ENCODE measurements around the gene PTGES3. TPM values are rescaled to one million over a fixed set of nuclear protein-coding genes. Genes with fewer than 3 reads are reported as not detected.
"Not testable (repeated sequence)": the region's sequence is repeated elsewhere in the genome, so short reads cannot be mapped to it uniquely, and the experiment has no call there.

The PTGES3 gene
- total RNA-seq, 2 experiments from 2014 or later: 355 to 356 TPM

- H3K9me3 Mint-ChIP-seq: no peaks in the 10 kb centered on the region
- no peak overlapping the region for H3K4me3 Mint-ChIP-seq
- no peak for DNase-seq
- peak overlapping the region; percentile 77 for H3K27ac Mint-ChIP-seq
- peaks cover 64% of the 10 kb centered on the region for H3K4me1 Mint-ChIP-seq (ENCODE audit: low read depth)
- ChIA-PET CTCF (interaction anchor here (0.6 to 4.4 kb wide), 2 partner anchors 21 to 43 kb away, joined by 3 to 19 read pairs; no protein-coding TSS in a partner anchor), POLR2A (interaction anchor here (1.0 to 1.5 kb wide), 4 partner anchors 9 to 43 kb away, joined by 3 to 5 read pairs (median 4); partner anchors contain the start of gene PTGES3)
- intact Hi-C loops (cut with micrococcal nuclease): no loop called here
- H3K27me3 Mint-ChIP-seq: no peaks in the 10 kb centered on the region
- peaks cover 40% of the 10 kb centered on the region for H3K36me3 Mint-ChIP-seq
Observed at GRCh38 chr12:56678852-56679251, 9.2 kb downstream of the PTGES3 start.

DNA sequence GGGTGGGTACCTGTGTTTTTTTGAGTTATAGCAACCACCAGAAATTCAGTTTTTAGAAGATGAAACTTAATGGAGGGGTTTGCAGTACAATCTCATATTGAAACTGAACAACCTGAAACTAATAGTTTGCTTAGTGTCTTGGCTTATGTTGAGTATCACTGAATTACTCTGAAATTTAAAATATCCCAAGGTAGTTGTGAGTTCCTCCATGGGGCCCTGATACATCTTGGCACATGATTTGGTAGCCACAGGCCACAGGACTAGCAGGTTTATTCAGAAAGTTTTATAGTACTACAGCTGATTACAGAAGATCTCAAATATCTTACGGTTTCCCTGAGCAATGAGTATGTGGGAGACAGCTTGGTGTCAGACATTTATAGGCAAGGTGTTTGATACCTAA lies 10.4 kb downstream of the PTGES3 start:
- ChIA-PET CTCF (interaction anchor here (0.6 to 4.4 kb wide), 3 partner anchors 15 to 65 kb away, joined by 3 to 19 read pairs (median 3); no protein-coding TSS in a partner anchor), POLR2A (interaction anchor here (0.6 to 1.2 kb wide), 5 partner anchors 10 to 48 kb away, joined by 3 to 5 read pairs (median 4); partner anchors contain the start of genes NACA and PTGES3)
- no peaks in the 10 kb centered on the region for H3K9me3 Mint-ChIP-seq
- H3K4me3 Mint-ChIP-seq: no peak overlapping the region
- H3K27me3 Mint-ChIP-seq: no peaks in the 10 kb centered on the region
- peaks cover 67% of the 10 kb centered on the region for H3K4me1 Mint-ChIP-seq (ENCODE audit: low read depth)
- peak; percentile 57 for DNase-seq
- peaks cover 42% of the 10 kb centered on the region for H3K36me3 Mint-ChIP-seq
- peak overlapping the region; percentile 56 for H3K27ac Mint-ChIP-seq
- intact Hi-C loops (cut with micrococcal nuclease): no loop called here

GRCh38 chr12:56676851-56677580 lies 11.1 kb downstream of the PTGES3 start:
- Mint-ChIP-seq H3K4me1 (ENCODE audit: low read depth) (peaks cover 67% of the 10 kb centered on the region), H3K27me3 (no peaks in the 10 kb centered on the region), H3K27ac (peak overlapping the region; percentile 66), H3K36me3 (peaks cover 43% of the 10 kb centered on the region), H3K9me3 (no peaks in the 10 kb centered on the region), H3K4me3 (no peak overlapping the region)
- no peak for DNase-seq
- intact Hi-C loops (cut with micrococcal nuclease): no loop called here
- ChIA-PET POLR2A (interaction anchor here (0.6 to 1.0 kb wide), 3 partner anchors 45 to 62 kb away, joined by 3 to 4 read pairs (median 3); partner anchors contain the start of gene NACA), CTCF (interaction anchor here (1.5 to 4.4 kb wide), 2 partner anchors 14 to 41 kb away, joined by 3 to 19 read pairs; no protein-coding TSS in a partner anchor)

DNA sequence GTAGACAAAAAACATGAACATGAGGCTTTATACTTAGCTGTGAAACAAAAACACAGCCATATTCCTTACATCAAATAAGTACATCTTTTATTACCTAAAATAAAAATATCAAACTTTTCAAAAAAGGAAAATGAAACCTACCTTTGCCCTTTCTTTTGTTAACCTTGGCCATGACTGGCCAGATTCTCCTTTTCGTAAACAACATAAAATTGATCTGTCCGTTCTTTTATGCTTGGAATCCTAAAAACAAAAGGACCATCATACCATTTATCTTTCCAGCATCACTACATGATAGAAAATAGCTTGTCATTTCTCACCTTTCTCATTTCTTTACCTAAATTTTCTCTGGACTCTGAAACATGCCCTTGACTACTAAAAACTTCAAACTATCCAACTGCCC lies 16.5 kb downstream of the PTGES3 start:
- POLR2A ChIA-PET: interaction anchor here (0.6 kb wide), 1 partner anchor 10 kb away, joined by 5 read pairs; no protein-coding TSS in a partner anchor
- Mint-ChIP-seq H3K4me3 (no peak overlapping the region), H3K27ac (peak overlapping the region; percentile 58), H3K36me3 (peaks cover 49% of the 10 kb centered on the region), H3K4me1 (ENCODE audit: low read depth) (peaks cover 60% of the 10 kb centered on the region), H3K27me3 (no peaks in the 10 kb centered on the region), H3K9me3 (no peaks in the 10 kb centered on the region)
- intact Hi-C loops (cut with micrococcal nuclease): no loop called here
- no peak for DNase-seq
- CTCF ChIA-PET: interaction anchor here (0.6 kb wide), 1 partner anchor 84 kb away, joined by 3 read pairs; no protein-coding TSS in a partner anchor

- peak; percentile 0 for DNase-seq
- Mint-ChIP-seq H3K9me3 (no peaks in the 10 kb centered on the region), H3K36me3 (peaks cover 49% of the 10 kb centered on the region), H3K4me3 (no peak overlapping the region), H3K27ac (no peak overlapping the region), H3K27me3 (no peaks in the 10 kb centered on the region), H3K4me1 (ENCODE audit: low read depth) (peaks cover 54% of the 10 kb centered on the region)
- POLR2A ChIA-PET: interaction anchor here (0.6 to 1.2 kb wide), 4 partner anchors 9 to 96 kb away, joined by 4 to 5 read pairs (median 4); no protein-coding TSS in a partner anchor
- CTCF ChIA-PET: interaction anchor here (0.6 kb wide), 1 partner anchor 85 kb away, joined by 3 read pairs; no protein-coding TSS in a partner anchor
- intact Hi-C loops (cut with micrococcal nuclease): no loop called here
Observed at GRCh38 chr12:56670836-56671235, 17.2 kb downstream of the PTGES3 start.

DNA sequence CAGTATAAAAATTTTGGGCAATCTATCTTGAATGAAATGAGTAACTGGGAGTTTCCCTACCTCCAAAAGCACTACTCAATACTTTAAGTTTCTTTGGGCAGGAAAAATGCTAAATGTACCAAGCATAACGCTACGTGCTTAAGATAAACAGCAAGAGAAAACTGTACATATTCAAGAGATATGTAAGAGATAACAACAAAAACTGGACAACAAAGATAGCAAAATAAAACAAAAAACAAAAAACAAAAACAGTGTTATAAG lies 20.0 kb downstream of the PTGES3 start:
- peaks cover 55% of the 10 kb centered on the region for H3K36me3 Mint-ChIP-seq
- peak overlapping the region; percentile 78 for H3K27ac Mint-ChIP-seq
- H3K9me3 Mint-ChIP-seq: no peaks in the 10 kb centered on the region

DNA sequence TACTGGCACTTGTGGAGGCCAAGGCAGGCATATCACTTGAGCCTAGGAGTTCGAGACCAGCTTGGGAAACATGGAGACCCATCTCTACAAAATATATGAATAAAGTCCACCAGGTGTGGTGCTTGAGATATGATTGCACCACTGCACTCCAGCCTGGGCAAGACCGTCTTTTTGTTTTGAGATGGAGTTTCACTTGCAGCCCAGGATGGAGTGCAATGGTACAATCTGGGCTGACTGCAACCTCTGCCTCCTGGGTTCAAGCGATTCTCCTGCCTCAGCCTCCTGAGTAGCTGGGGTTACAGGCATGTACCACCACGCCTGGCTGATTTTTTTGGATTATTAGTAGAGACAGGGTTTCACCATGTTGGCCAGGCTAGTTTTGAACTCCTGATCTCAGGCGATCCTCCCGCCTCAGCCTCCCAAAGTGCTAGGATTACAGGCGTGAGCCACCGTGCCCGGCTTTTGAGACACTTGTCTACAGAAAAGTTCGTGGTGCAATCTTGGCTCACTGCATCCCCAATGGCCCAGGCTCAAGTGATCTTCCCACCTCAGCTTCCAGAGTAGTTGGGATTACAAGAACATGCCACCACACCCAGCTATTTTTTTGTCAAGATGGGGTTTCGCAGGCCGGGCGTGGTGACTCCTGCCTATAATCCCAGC lies 26.0 kb downstream of the PTGES3 start:
- ChIA-PET CTCF (interaction anchor here (1.2 kb wide), 1 partner anchor 15 kb away, joined by 3 read pairs; no protein-coding TSS in a partner anchor), POLR2A (interaction anchor here (0.6 to 2.7 kb wide), 4 partner anchors 9 to 28 kb away, joined by 3 to 8 read pairs (median 4); no protein-coding TSS in a partner anchor)
- Mint-ChIP-seq H3K36me3 (peaks cover 20% of the 10 kb centered on the region), H3K27me3 (no peaks in the 10 kb centered on the region), H3K4me3 (no peak overlapping the region), H3K27ac (no peak overlapping the region), H3K9me3 (no peaks in the 10 kb centered on the region), H3K4me1 (ENCODE audit: low read depth) (peaks cover 26% of the 10 kb centered on the region)
- intact Hi-C loops (cut with micrococcal nuclease): no loop called here
- DNase-seq: peak; percentile 8

More for the DNA sequence above, 20.0 kb downstream of the PTGES3 start:
- ChIA-PET POLR2A (no interaction called here), CTCF (interaction anchor here (0.6 to 1.7 kb wide), 2 partner anchors 10 to 27 kb away, joined by 3 read pairs; no protein-coding TSS in a partner anchor)
- Mint-ChIP-seq H3K27me3 (no peaks in the 10 kb centered on the region), H3K4me3 (no peak overlapping the region), H3K4me1 (ENCODE audit: low read depth) (peaks cover 46% of the 10 kb centered on the region)
- intact Hi-C loops (cut with micrococcal nuclease): loop anchor here (2.0 kb wide), 1 partner anchor 17 kb away; no protein-coding TSS in a partner anchor
- DNase-seq: no peak

DNA sequence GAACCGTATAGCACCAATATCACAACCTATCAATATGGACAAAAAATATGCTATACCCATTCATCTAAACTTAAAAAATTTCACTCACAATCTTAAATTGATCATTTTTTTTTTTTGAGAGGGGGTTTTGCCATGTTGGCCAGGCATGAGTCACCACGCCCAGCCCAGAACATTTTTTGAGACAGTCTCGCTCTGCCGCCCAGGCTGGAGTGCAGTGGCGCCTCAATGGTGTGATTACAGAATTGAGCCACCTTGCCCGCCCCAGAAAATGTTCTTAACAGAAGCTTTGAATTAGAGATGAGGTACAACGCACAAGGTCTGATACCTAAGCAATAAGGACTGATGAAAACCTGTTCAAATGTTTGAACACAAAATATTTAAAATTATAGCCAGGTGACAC lies 26.5 kb downstream of the PTGES3 start:
- ChIA-PET CTCF (no interaction called here), POLR2A (interaction anchor here (0.6 kb wide), 1 partner anchor 10 kb away, joined by 5 read pairs; no protein-coding TSS in a partner anchor)
- Mint-ChIP-seq H3K4me1 (ENCODE audit: low read depth) (peaks cover 26% of the 10 kb centered on the region), H3K27me3 (no peaks in the 10 kb centered on the region), H3K27ac (no peak overlapping the region), H3K4me3 (no peak overlapping the region), H3K9me3 (no peaks in the 10 kb centered on the region), H3K36me3 (peaks cover 20% of the 10 kb centered on the region)
- intact Hi-C loops (cut with micrococcal nuclease): no loop called here
- peak; percentile 23 for DNase-seq

- Mint-ChIP-seq H3K27ac (peak overlapping the region; percentile 1), H3K27me3 (no peaks in the 10 kb centered on the region)
- intact Hi-C loops (cut with micrococcal nuclease): no loop called here
Observed at GRCh38 chr12:56658921-56659320, 29.2 kb downstream of the PTGES3 start.

DNA sequence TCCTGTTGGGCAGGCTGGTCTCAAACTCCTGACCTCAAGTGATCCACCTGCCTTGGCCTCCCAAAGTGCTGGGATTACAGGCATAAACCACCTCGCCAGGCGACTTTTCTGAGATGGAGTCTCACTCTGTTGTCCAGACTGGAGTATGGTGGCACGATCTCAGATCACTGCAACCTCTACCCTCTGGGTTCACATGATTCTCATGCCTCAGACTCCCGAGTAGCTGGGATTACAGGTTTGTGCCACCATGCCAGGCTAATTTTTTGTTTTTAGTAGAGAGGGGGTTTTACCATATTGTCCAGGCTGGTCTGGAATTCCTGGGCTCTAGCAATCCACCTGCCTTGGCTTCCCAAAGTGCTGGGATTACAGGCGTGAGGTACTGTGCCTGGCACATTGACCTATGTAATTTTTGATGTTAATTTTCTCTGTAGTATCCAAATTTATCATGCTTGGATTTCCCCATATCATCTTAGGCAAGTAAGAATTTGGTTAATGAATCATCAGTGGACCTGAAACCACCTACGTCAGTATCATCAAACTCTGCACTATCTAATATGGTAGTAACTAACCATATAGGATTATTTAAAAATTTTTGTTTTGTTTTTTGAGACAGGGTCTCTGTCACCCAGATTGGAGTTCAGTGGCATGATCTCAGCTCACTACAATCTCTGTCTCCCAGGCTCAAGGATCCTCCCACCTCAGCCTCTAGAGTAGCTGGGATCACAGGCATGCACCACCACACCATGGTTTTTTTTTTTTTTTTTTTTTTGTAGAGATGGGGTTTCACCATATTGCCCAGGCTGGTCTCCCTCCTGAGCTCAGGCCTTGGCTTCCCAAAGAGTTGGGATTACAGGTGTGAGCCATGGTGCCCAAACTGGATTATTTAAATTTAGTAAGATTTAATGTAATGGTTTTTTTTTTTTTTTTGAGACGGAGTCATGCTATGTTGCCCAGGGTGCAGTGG lies 30.4 kb downstream of the PTGES3 start:
- peak; percentile 24 for DNase-seq
- Mint-ChIP-seq H3K27ac (peak overlapping the region; percentile 73), H3K4me1 (ENCODE audit: low read depth) (peaks cover 20% of the 10 kb centered on the region), H3K36me3 (peaks cover 13% of the 10 kb centered on the region), H3K9me3 (peaks cover 18% of the 10 kb centered on the region), H3K4me3 (no peak overlapping the region), H3K27me3 (no peaks in the 10 kb centered on the region)
- CTCF ChIA-PET: interaction anchor here (0.6 to 1.0 kb wide), 5 partner anchors 10 to 31 kb away, joined by 3 to 5 read pairs (median 3); partner anchors contain the start of genes ATP5F1B and PTGES3
- intact Hi-C loops (cut with micrococcal nuclease): no loop called here
- POLR2A ChIA-PET: interaction anchor here (0.6 to 1.6 kb wide), 9 partner anchors 12 to 88 kb away, joined by 3 to 6 read pairs (median 3); partner anchors contain the start of genes ATP5F1B and PTGES3

More at GRCh38 chr12:56658921-56659320, 29.2 kb downstream of the PTGES3 start:
- Mint-ChIP-seq H3K4me3 (no peak overlapping the region), H3K9me3 (peaks cover 7% of the 10 kb centered on the region), H3K36me3 (peaks cover 12% of the 10 kb centered on the region), H3K4me1 (ENCODE audit: low read depth) (peaks cover 22% of the 10 kb centered on the region)
- DNase-seq: no peak
- CTCF ChIA-PET: no interaction called here
- POLR2A ChIA-PET: interaction anchor here (0.6 to 1.6 kb wide), 5 partner anchors 13 to 66 kb away, joined by 3 to 6 read pairs (median 3); partner anchors contain the start of genes ATP5F1B and NACA

GRCh38 chr12:56653781-56654180 lies 34.3 kb downstream of the PTGES3 start:
- peaks cover 19% of the 10 kb centered on the region for H3K9me3 Mint-ChIP-seq
- peaks cover 12% of the 10 kb centered on the region for H3K4me1 Mint-ChIP-seq (ENCODE audit: low read depth)
- CTCF ChIA-PET; intact Hi-C loops (cut with micrococcal nuclease); POLR2A ChIA-PET; H3K4me3 Mint-ChIP-seq; H3K27ac Mint-ChIP-seq; H3K27me3 Mint-ChIP-seq: not testable (repeated sequence)
- peak; percentile 15 for DNase-seq
- H3K36me3 Mint-ChIP-seq: peaks cover 14% of the 10 kb centered on the region
